NCI-H2107 (cell line): ENCODE data around the gene ACSL6.

Experiments used
- DNase-seq: peaks from one replicate; lab custom pipeline; 2025; lab: John Stamatoyannopoulos, UW

Gene ACSL6

DNA sequence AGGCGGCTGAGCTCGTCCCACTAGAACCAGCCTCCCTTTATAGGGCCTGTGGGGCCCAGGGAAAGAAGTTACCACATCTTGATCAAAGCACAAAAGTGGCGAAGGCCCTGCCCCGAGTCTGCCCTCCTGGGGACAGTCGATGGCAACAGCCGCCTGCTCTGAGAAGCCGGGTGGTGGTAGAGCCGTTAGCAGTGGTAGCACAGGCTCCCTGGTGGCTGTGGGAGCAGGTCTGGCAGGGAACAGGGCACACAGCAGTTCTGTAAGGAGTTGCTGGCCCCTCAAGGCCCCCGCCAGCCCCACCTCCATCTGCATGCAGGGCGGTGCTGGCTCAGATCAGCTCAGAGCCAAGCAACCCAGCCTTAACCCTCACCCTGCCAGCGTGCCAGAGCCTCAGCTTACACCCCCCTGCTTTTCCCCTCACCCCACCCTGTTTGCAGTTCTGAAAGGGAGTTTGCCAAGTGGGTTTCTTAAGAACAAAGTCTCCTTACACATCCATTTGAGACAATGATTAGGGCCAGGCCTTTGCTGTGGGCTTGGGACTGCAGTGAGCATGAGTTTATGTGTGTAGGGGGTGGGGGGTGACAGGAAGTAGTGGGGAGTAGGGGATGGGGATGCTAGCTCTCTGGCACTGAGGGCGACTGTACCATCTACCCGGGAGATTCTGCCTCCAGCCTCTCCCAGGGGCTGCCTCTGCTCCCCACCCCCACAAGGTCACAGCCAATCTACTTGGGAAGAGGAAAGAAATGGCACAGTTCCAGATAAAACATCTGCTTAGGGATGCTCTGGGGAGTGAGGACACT is 11.8 kb downstream of the ACSL6 start:
- no peak for DNase-seq

DNA sequence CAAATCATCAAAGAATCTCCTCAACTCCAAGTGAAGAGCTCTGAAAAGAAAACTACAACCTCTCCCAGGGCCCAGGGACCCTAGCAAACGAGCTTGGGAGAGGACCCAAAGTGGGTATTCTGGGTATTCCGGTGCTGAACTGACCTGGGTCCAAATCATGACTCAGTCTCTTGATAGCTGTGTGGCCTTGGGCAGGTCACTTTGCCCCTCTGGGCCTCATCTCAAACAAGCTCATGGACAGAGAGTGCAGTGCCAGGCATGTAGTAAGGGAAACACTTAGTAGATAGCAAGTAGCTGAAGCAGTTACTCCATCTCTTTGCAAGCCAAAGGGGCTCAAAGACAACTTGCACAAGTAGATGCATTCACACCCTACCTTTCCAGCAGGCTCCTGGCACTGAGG is 12.4 kb downstream of the ACSL6 start:
- no peak for DNase-seq

DNA sequence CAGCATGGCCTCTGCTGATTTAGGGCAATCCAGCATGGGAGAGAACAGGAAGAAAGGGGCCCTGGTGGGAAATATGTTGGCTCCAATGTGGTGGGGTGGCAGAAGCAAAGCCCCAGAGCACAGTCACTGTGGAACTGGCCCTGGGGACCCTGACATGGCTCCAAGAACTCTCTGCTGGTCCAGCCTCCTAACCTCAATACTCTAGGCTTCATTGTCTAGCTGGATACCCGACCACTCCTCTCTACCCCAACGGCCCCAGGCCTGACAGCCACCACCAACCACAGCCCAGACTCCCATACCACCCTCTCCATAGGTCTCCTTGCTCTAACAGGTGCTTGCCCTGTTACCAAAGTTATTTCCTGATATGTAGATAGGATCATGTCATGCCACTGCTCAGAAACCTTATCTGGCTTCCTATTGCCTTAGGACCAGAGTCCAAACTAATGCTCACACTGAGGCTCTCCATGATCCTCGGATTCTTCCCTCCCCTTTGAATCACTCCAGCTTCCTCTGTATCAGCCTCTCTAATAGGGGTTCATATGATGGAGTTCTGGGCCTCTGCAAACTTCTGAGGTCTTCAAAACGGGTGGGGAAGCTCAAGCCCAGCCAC is 12.9 kb downstream of the ACSL6 start:
- DNase-seq, result no peak

DNA sequence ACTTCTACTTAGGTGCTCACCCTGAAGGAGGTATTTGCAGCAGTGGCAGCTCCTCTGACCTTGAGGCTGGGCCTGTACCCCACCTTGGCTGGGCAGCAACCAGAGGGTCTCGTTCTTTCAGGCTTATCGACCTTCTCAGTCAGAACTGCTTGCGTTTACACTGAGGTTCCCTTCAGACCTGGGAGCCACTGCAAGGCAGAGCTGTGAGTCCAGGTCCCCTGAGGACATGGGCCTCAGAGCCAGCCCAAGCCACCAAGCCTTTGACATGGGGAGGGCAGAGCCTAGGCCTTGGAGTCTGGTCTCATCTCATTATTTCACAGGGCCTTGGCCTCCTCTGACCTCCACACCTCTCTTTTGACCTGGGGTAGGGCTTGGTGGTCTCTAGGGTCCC is 13.7 kb downstream of the ACSL6 start:
- no peak for DNase-seq

DNA sequence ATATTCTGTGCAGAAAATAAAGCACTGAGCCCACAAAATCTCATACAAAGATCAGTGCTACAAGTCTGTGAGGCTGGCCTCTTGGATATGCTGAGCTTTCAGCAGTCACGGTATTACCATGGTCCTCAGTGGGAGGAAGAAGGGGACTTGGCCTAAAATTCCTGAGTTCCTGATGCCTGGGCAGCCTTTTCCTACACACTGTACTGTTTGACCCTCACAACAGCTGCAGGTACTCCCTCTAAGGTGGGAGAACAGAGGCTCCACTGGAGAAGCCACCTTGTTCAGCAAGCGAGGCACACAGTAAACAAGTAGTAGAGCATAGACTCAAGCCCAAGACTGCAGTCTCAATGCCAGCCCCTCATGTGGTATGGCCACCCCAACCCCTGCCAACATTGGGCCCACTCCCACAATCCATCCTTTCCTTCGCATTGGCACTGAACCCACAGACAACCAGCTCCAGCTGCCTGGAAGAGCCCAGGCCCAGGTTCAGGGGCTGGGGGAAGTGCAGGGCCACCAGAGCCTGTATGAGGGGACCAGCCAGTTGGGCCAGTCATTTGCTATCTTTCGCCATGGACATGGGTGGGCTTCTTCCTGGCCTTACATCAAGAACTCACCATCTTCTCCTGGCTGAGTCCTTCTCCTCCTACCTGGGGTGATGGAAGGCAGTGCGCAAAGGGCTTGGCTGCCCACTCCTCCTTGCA is 14.3 kb downstream of the ACSL6 start:
- DNase-seq, result no peak

DNA sequence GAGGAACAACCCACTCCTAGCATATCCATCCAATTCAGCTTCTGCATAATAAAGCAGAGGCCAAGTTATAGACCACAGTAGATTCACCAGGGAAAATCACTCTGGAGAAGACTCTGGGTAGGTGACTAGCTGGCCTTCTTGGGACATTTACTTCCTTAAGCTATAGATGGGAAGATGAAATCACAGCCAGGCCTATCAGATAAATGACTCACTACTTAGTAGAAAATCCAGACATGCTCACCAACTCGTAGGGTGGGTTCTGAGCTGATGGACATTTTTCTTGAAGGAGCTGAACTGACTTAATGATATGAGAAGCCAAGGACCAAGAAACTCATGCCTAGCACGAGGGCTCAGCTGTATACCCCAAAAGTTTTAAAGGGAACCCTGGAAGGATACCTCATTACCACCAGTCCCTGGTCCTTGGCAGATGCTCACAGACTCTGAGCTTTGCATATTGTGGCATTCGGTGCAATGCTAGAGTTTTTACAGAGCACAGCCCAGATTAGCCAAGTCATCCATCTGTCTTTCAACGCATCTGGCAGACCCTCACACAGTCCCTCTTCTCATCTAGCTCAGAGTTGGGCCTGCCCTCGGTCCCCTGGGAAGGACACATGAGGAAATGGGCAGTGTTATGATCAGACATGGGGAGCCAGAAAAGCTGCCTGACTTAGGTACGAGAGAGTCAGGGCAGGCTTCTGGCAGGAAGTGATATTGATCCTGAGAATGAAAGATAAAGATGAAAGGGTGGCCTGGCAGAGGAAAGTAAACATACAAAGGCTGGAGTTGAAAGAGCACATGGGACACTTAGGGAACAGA is 15.0 kb downstream of the ACSL6 start:
- DNase-seq, result no peak

DNA sequence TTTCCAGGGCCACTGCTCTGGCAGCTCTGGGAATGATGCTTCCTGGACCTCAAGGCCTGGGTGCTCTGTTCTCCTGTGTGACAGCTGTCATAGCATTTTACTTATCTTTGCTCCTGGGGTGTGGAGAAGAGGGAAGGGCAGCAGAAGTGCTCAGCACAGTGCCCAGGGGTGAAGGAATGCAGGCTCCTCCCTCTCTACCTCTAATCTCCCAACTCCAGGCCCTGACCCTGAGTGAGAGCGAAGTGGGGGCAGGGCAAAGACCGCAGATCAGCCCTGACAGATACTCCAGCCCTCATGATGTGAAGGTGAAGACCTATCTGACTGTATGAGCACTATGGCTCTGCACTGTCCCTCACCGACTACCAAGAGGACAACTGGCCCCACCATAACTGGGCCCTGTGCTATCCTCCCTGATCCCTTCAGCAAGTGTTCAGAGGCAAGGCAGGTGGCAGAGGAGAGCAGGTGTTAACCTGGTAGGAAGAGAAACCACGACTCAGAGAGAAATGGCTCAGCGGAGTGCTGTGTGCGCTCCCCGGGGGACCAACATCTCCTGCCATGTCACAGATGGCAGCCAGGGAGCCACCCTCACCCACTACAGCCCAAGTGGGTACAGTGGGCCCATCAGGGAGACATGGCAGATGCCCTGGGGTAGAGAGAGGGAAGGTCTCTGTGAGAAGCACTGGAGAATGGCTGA is 16.8 kb downstream of the ACSL6 start:
- no peak for DNase-seq

DNA sequence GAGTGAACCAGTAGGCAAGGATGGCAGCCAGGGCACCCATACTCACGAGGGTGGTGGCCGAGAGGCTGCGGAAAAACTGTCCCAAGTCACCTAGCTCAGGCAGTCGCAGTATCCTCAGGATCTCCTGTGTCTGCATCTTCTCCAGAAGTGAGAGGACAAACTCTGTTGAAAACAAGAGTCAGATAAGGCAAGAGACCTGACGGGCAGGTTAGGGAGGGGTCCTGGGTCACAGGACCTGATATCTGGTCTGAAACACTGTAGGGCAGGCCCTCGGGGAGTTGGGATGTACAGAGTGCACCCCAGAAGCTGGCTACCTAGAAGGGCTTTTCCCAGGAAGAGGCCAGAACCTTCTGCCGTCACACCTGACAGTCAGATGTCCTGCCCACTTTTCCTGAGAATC is 17.4 kb downstream of the ACSL6 start:
- no peak for DNase-seq

DNA sequence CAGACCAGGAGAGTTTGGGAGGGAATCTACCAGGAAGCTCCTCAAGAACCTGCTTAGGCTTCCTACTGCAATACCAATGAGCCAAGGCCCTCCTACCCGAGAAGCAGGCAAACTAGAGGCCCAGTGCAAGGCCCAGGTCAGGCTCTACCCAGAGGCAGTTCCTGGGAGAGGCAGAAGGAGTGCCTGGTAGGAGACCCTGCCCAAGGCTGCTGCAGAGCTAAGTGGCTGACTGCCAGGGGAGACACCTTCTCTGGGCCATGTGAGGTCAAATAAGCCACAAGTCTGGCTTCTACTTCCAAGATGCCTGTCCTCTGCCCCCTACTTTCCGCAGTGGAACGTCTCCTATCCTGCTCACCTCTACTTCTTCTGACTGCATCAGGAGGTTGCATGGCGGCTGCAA is 17.8 kb downstream of the ACSL6 start:
- DNase-seq, result no peak

DNA sequence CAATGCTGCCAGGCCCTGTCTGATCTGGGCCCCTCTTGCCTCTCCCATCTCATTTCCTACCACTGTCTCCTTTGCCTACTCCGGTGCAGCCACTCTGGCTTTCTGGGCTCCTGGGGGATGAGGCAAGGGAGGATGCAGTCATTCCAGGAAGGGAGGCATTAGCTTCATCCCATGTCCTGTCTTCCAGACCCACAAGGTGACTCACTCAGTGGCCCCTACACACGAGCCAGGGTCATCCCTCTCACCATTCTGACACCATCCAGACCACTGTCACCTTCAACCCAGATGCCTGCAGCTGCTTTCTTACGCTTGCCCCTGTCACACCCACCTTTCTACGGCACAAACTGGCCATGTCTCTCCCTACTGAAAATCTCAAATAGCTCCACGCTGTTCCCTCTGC is 19.1 kb downstream of the ACSL6 start:
- no peak for DNase-seq

DNA sequence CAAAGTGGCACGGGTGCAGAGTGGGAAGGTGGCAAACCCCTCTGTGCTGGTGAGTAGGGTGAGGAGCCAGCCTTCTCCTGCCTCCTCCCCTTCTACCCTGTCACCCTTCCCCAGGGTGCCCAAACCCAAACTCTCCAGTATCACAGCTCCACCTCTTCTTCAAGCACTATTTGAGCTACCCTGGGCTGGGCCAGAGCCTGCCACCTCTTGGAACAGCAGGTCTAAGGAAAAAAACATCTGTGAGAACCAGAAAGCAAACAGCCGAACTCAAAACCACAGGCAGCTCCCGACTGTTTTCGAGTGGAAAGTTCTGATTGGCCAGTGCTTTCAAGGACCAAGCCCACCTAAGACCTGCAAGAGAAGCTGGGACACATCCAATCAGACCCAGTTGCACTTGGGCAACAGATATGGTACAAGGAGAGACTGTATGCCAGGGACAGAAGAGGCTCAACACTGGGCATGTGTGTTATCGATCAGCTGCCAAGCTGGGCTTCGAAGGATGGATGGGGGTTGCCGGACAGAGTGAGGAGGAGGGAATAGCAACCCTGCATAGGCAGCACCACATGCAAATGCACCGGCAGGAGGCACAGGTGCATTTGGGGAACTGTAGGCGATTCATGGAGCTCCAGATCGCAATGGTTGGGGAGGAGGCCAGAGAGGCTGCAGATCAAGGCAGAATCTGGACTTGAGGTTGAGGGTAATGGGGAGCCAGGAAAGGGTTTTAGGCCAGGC is 19.7 kb downstream of the ACSL6 start:
- no peak for DNase-seq

DNA sequence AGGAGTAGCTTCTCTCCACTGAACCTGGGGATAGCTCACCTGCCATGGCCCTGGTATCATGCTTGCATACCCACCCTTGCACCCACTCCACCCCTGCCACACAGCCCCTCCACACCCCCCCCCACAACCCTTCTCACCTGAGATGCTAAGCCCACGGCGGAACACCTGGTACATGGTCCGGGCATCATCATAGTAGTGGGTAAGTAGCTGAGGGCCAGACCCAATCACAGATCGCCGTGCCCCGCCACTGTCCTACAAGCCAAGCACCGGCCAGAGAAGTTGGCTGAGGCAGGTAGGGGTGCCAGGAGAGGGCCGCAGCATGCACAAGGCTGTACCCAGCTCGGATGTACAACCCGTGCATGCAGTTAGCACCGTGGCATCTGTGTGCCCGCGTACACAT is 20.7 kb downstream of the ACSL6 start:
- DNase-seq, result no peak

DNA sequence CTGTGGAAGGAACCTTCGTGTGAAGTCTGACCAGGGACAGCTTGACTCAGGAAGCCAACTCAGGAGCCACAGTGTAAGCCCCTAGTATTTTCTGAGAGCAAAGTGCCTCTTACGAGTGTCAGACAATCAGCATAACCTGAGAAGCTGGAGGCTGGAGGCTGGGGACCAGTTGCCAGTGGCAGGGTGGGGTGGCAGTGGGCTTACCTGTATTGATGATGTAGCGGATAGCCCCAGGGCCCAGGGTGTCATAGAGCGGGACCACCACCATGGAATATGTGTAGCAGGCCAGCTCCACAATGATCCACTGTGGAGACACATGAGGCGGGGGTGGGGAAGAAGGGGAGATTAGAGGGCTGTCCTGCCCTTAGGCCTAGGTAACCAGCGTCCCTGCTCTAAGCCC is 22.9 kb downstream of the ACSL6 start:
- no peak for DNase-seq

DNA sequence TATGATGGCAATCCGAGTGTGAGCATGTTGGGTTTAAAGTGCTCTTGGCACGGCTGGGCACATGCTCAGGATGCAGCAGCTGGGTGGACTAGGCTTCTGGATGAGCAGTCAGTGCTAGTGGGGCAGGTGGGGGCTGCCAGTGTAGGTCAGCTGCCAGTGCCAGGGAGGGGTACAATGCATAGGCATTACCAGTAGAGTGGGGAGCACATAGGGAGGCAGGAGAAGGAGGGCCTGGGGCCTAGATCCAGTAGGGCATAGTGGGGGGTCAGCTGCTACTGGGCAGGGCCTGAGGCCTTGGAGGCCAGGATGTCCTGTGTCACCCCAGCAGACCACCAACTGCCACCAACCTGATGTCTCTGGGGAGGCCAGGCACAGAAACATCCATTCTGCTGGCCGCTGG is 24.2 kb downstream of the ACSL6 start:
- DNase-seq, result no peak

DNA sequence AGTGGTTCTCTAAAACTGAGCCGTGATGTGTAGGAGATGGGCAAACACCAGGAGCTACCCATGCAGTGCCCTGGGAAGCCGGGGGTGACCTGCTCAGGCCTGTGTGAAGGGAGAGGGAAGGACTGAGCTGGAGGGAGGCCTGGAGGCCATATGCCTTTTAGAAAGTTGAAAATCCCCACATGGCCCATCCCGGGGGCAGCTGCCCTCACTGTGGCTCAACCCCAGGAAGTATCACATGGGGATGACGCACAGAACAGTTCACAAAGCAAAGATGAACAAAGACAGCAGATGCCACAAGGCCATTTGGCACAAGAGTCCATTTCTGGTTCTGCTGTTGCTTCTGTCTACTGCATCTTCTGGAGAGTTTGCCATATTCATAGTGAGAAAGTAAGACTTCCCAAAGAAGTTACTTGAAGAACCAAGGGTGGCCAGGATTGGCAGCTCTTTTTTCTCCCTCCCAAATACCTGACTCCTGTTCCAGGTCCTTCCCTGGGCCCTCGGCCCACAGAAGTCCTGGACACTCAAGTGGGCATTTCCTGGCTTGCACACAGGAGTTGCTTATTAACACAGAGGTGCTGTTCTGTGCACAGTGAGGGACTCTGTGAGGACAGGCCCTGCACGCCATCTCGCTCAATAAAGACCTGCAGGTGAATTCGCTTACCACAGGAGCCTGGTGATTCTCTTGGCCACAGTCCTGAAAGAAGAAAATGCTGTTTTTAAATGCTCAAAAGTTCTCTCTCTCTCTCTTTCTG is 25.1 kb downstream of the ACSL6 start:
- no peak for DNase-seq

DNA sequence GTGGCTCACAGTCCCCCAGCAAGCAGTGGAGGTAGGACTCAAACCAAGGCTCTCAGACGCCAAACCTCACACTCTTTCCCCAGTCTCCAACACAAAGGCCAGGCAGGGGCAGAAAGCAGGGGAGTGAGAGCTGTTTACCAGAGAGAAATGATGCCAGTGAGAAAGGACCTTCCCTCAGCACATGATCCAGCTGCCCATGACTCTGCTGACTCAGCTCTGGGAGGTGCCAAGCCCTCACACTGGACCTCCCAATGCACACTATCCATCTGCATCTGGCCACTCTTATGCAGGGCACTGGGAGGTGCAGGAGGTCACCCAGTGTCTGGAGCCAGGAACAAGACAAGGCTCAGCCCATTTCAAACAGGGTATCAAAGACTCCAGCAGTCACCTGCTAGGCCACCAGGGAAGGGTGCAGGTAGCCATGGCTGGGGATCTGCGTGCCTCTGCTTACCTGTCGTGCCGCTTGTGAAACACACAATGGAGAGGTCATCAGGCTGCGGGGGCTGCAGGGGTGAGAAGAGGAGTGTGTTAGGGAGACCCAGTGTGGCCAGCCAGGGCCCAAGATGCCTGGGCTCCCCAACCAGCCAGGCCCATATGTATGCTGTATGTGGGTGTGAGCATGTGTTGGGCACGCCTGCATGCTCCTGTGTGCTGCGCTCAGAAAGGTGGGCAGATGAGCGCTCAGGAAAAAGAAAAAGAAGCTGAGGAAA is 26.3 kb downstream of the ACSL6 start:
- DNase-seq, result no peak

DNA sequence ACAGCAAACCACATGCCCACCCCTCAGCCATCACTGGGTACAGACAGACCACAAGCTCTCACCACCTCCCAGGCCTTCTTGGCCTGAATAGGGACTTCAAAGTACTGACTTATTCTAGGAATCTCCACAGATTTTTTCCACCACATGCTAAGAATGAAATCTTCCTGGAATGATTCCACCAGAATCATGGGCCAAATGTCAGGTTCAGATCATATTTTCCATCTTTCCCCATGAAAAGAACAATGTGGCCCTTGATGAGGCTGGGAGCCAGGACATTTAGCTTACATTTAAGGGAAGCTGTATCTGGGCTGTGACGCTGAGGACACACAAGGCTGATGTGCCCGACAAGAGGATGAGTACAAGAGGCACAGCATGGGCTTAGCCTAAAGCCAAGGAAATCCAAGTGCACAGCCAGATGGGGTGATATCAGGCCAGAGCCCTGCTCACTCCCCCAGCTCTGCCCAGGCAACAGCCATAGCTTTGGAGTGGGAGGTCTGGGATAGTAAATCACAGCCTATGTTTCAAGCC is 28.1 kb downstream of the ACSL6 start:
- no peak for DNase-seq

DNA sequence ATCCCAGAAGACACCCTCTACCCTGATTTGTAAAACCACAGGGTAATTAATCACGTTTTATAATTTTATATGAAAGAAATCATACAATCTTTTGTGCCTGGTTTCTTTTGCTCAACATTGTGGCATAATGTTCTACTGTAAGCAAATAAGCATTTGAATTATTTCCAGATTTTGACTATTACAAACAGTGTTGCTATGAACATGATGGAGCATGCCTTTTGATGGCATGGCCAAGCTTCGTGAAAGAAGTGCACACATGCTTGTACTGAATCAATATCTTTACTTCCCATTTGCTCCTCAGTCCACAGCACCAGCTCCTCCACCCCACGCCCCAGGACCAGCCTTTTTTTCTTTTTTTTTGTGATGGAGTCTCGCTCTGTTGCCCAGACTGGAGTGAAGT is 29.9 kb downstream of the ACSL6 start:
- DNase-seq, result no peak

DNA sequence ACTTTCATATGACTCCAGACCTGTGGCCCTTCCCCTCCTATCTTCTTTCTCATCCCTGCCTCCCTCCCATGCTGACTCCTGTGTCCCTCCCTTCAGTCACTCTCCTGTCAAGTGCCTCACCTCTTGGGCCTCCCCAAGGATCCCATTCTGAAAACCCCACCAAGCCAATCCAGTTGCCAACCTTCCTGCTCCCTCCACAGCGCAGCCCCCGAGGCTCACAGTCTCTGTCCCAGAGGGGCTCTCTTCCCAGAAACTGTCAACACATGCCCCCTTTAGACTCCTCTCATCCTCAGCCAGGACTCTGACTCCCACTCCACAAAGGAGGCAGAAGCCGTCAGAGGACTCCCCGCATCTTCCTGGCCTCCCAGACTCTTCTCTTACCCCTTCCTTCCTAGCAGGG is 30.8 kb downstream of the ACSL6 start:
- DNase-seq, result no peak

DNA sequence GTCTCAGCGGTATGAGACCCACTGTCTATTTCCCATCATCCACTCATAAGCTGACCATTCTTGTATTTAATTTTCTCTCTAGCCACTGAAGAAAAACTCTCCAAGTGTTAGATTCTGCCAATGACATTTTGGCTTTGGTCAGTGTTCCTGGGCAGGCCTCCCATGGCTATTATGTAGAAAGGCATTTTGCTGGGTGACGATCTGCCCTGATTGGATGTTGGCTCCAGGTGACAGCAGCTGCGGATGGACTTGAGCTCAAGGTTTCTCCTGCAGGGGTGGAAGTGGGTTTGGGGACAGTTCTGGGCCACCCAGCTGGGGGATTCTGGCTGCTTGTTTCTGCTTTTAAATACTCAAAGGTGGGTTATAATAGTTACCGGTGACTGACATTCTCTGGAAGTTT is 31.6 kb downstream of the ACSL6 start:
- no peak for DNase-seq
